ENCODE data around the gene TPRKB. TPM values are rescaled to one million over a fixed set of nuclear protein-coding genes. Genes with fewer than 3 reads are reported as not detected.
"Not testable (repeated sequence)": the region's sequence is repeated elsewhere in the genome, so short reads cannot be mapped to it uniquely, and the experiment has no call there.

The TPRKB gene
- total and polyA plus RNA-seq, 5 donors from 2014 or later = 22.4 to 97.9 (median 74.9) TPM

GRCh38 chr2:73759904-73760303 lies 22.8 kb upstream of the TPRKB start:
- H3K27me3 Mint-ChIP-seq = no peaks in the 10 kb centered on the region
- peaks cover 42% of the 10 kb centered on the region for H3K36me3 Mint-ChIP-seq
- no peak for ATAC-seq (ENCODE audit: low read depth in 2 of 2)

GRCh38 chr2:73759285-73759764 lies 22.2 kb upstream of the TPRKB start:
- no peak overlapping the region for H3K4me3 ChIP-seq (ENCODE audit: low read depth, low read length)

More at GRCh38 chr2:73759904-73760303, 22.8 kb upstream of the TPRKB start:
- DNase-seq = no peak
- no peak overlapping the region for H3K27ac ChIP-seq (ENCODE audit: insufficient read depth, low read length, poor library complexity, severe bottlenecking)
- peaks cover 84% of the 10 kb centered on the region for H3K36me3 ChIP-seq (ENCODE audit: control insufficient read depth, insufficient read depth, low read length)
- no peak overlapping the region for H3K27ac Mint-ChIP-seq
- no peaks in the 10 kb centered on the region for H3K27me3 ChIP-seq (ENCODE audit: control insufficient read depth, insufficient read depth, low read length)
- H3K4me1 Mint-ChIP-seq = peaks cover 0 to 5% (median 0%) of the 10 kb centered on the region in 4 donors
- H3K9me3 Mint-ChIP-seq = no peaks in the 10 kb centered on the region
- no peak overlapping the region for H3K4me3 Mint-ChIP-seq
- H3K9me3 ChIP-seq (ENCODE audit: control insufficient read depth in 2 of 2, low read length in 2 of 2) = no peaks in the 10 kb centered on the region
- H3K4me1 ChIP-seq (ENCODE audit: control insufficient read depth, insufficient read depth, low read length, poor library complexity, severe bottlenecking) = no peaks in the 10 kb centered on the region
- H3K4me3 ChIP-seq (ENCODE audit: low read depth, low read length) = no peak overlapping the region

GRCh38 chr2:73754332-73754731 lies 17.2 kb upstream of the TPRKB start:
- H3K36me3 Mint-ChIP-seq = peaks cover 35% of the 10 kb centered on the region
- H3K4me1 Mint-ChIP-seq; H3K9me3 Mint-ChIP-seq; H3K4me3 ChIP-seq (ENCODE audit: low read depth, low read length); H3K27ac Mint-ChIP-seq; H3K27me3 ChIP-seq (ENCODE audit: control insufficient read depth, insufficient read depth, low read length); H3K27ac ChIP-seq (ENCODE audit: insufficient read depth, low read length, poor library complexity, severe bottlenecking); ATAC-seq (ENCODE audit: low read depth in 2 of 2); H3K4me1 ChIP-seq (ENCODE audit: control insufficient read depth, insufficient read depth, low read length, poor library complexity, severe bottlenecking); H3K9me3 ChIP-seq (ENCODE audit: control insufficient read depth in 2 of 2, low read length in 2 of 2); H3K27me3 Mint-ChIP-seq; DNase-seq; H3K4me3 Mint-ChIP-seq: not testable (repeated sequence)
- peaks cover 67% of the 10 kb centered on the region for H3K36me3 ChIP-seq (ENCODE audit: control insufficient read depth, insufficient read depth, low read length)

More at GRCh38 chr2:73759285-73759764, 22.2 kb upstream of the TPRKB start:
- Mint-ChIP-seq H3K36me3 (peaks cover 46% of the 10 kb centered on the region), H3K4me1 (peaks cover 0 to 5% (median under 1%) of the 10 kb centered on the region in 4 donors), H3K9me3 (no peaks in the 10 kb centered on the region), H3K4me3 (no peak overlapping the region), H3K27me3 (no peaks in the 10 kb centered on the region), H3K27ac (no peak overlapping the region)
- no peak for ATAC-seq (ENCODE audit: low read depth in 2 of 2)
- H3K9me3 ChIP-seq (ENCODE audit: control insufficient read depth in 2 of 2, low read length in 2 of 2) = no peaks in the 10 kb centered on the region
- no peak overlapping the region for H3K27ac ChIP-seq (ENCODE audit: insufficient read depth, low read length, poor library complexity, severe bottlenecking)
- no peaks in the 10 kb centered on the region for H3K4me1 ChIP-seq (ENCODE audit: control insufficient read depth, insufficient read depth, low read length, poor library complexity, severe bottlenecking)
- H3K36me3 ChIP-seq (ENCODE audit: control insufficient read depth, insufficient read depth, low read length) = peaks cover 79% of the 10 kb centered on the region
- no peak for DNase-seq
- no peaks in the 10 kb centered on the region for H3K27me3 ChIP-seq (ENCODE audit: control insufficient read depth, insufficient read depth, low read length)

- no peaks in the 10 kb centered on the region for H3K4me1 ChIP-seq (ENCODE audit: control insufficient read depth, insufficient read depth, low read length, poor library complexity, severe bottlenecking)
- Mint-ChIP-seq H3K27ac (no peak overlapping the region), H3K9me3 (peaks cover 0 to 3% (median 0%) of the 10 kb centered on the region in 7 donors), H3K4me1 (peaks cover 0 to 4% (median 3%) of the 10 kb centered on the region in 4 donors), H3K27me3 (no peaks in the 10 kb centered on the region), H3K4me3 (no peak overlapping the region), H3K36me3 (peaks cover 47% of the 10 kb centered on the region)
- H3K27me3 ChIP-seq (ENCODE audit: control insufficient read depth, insufficient read depth, low read length) = no peaks in the 10 kb centered on the region
- peaks cover 54% of the 10 kb centered on the region for H3K36me3 ChIP-seq (ENCODE audit: control insufficient read depth, insufficient read depth, low read length)
- no peaks in the 10 kb centered on the region for H3K9me3 ChIP-seq (ENCODE audit: control insufficient read depth in 2 of 2, low read length in 2 of 2)
- H3K4me3 ChIP-seq (ENCODE audit: low read depth, low read length) = no peak overlapping the region
- DNase-seq (no peak), ATAC-seq (ENCODE audit: low read depth in 2 of 2) (no peak)
- H3K27ac ChIP-seq (ENCODE audit: insufficient read depth, low read length, poor library complexity, severe bottlenecking) = no peak overlapping the region
These were observed 12.2 kb upstream of the TPRKB start for GRCh38 chr2:73749314-73749713.

- H3K9me3 Mint-ChIP-seq = peaks cover 0 to 3% (median 0%) of the 10 kb centered on the region in 7 donors
- no peaks in the 10 kb centered on the region for H3K27me3 ChIP-seq (ENCODE audit: control insufficient read depth, insufficient read depth, low read length)
- no peak overlapping the region for H3K27ac Mint-ChIP-seq
- no peak overlapping the region for H3K4me3 ChIP-seq (ENCODE audit: low read depth, low read length)
- DNase-seq (no peak), ATAC-seq (ENCODE audit: low read depth in 2 of 2) (no peak)
- H3K4me1 Mint-ChIP-seq = peaks cover 0 to 4% (median 2%) of the 10 kb centered on the region in 4 donors
- no peak overlapping the region for H3K4me3 Mint-ChIP-seq
- H3K27ac ChIP-seq (ENCODE audit: insufficient read depth, low read length, poor library complexity, severe bottlenecking) = no peak overlapping the region
- H3K4me1 ChIP-seq (ENCODE audit: control insufficient read depth, insufficient read depth, low read length, poor library complexity, severe bottlenecking) = no peaks in the 10 kb centered on the region
- no peaks in the 10 kb centered on the region for H3K27me3 Mint-ChIP-seq
- H3K36me3 ChIP-seq (ENCODE audit: control insufficient read depth, insufficient read depth, low read length) = peaks cover 43% of the 10 kb centered on the region
- H3K9me3 ChIP-seq (ENCODE audit: control insufficient read depth in 2 of 2, low read length in 2 of 2) = no peaks in the 10 kb centered on the region
- peaks cover 51% of the 10 kb centered on the region for H3K36me3 Mint-ChIP-seq
These were observed 9.7 kb upstream of the TPRKB start for GRCh38 chr2:73746877-73747208.

- no peaks in the 10 kb centered on the region for H3K4me1 ChIP-seq (ENCODE audit: control insufficient read depth, insufficient read depth, low read length, poor library complexity, severe bottlenecking)
- DNase-seq (no peak), ATAC-seq (ENCODE audit: low read depth in 2 of 2) (no peak)
- Mint-ChIP-seq H3K4me1 (peaks cover 0 to 4% (median 2%) of the 10 kb centered on the region in 4 donors), H3K27ac (no peak overlapping the region), H3K9me3 (peaks cover 0 to 3% (median 0%) of the 10 kb centered on the region in 7 donors), H3K36me3 (peaks cover 55% of the 10 kb centered on the region), H3K4me3 (no peak overlapping the region), H3K27me3 (no peaks in the 10 kb centered on the region)
- no peaks in the 10 kb centered on the region for H3K27me3 ChIP-seq (ENCODE audit: control insufficient read depth, insufficient read depth, low read length)
- no peaks in the 10 kb centered on the region for H3K9me3 ChIP-seq (ENCODE audit: control insufficient read depth in 2 of 2, low read length in 2 of 2)
- H3K36me3 ChIP-seq (ENCODE audit: control insufficient read depth, insufficient read depth, low read length) = peaks cover 46% of the 10 kb centered on the region
- H3K4me3 ChIP-seq (ENCODE audit: low read depth, low read length) = no peak overlapping the region
- H3K27ac ChIP-seq (ENCODE audit: insufficient read depth, low read length, poor library complexity, severe bottlenecking) = no peak overlapping the region
These were observed 9.1 kb upstream of the TPRKB start for GRCh38 chr2:73746015-73746876.

- H3K4me1 ChIP-seq (ENCODE audit: control insufficient read depth, insufficient read depth, low read length, poor library complexity, severe bottlenecking) = peaks cover 14% of the 10 kb centered on the region
- ATAC-seq (ENCODE audit: low read depth in 2 of 2) (no peak), DNase-seq (no peak)
- H3K27me3 ChIP-seq (ENCODE audit: control insufficient read depth, insufficient read depth, low read length) = no peaks in the 10 kb centered on the region
- no peak overlapping the region for H3K27ac ChIP-seq (ENCODE audit: insufficient read depth, low read length, poor library complexity, severe bottlenecking)
- Mint-ChIP-seq H3K36me3 (peaks cover 32% of the 10 kb centered on the region), H3K27ac (no peak overlapping the region), H3K4me1 (peaks cover 6 to 20% (median 14%) of the 10 kb centered on the region in 4 donors), H3K9me3 (peaks cover 0 to 8% (median 0%) of the 10 kb centered on the region in 7 donors), H3K4me3 (no peak overlapping the region), H3K27me3 (no peaks in the 10 kb centered on the region)
- peaks cover 21% of the 10 kb centered on the region for H3K36me3 ChIP-seq (ENCODE audit: control insufficient read depth, insufficient read depth, low read length)
- H3K9me3 ChIP-seq (ENCODE audit: control insufficient read depth in 2 of 2, low read length in 2 of 2) = no peaks in the 10 kb centered on the region
- H3K4me3 ChIP-seq (ENCODE audit: low read depth, low read length) = no peak overlapping the region
These were observed 3.6 kb upstream of the TPRKB start for GRCh38 chr2:73740767-73741166.
